Activated naive CD4-positive, alpha-beta T cell treated with anti-CD3 and anti-CD28 coated beads, Interleukin-2, amount 10 ng/mL, durations not matched to agents 7 days and 5 days (primary cell): ENCODE data around the gene RPL23.

Experiments
- CTCF ChIA-PET: fragments of 350-600 bp; sonication (Branson Sonifier 250); formaldehyde crosslinking; loops from one replicate; lab custom pipeline; 2021; ENCODE audit warnings: antibody characterized with exemption; lab: Charles Lee
- DNase-seq: peaks from one replicate; pipeline ENCODE4 v3.0.0-alpha.2; 2020
- H3K27ac Mint-ChIP-seq: one replicate; pipeline ENCODE4 v1.8.0; 2021; ENCODE audit warnings: mild to moderate bottlenecking, moderate library complexity, mixed read lengths
- H3K27me3 Mint-ChIP-seq: one replicate; pipeline ENCODE4 v1.8.0; 2021; ENCODE audit warnings: mild to moderate bottlenecking, mixed read lengths
- H3K36me3 Mint-ChIP-seq: one replicate; pipeline ENCODE4 v1.8.0; 2021; ENCODE audit warnings: mixed read lengths
- H3K4me1 Mint-ChIP-seq: one replicate; pipeline ENCODE4 v1.8.0; 2021; ENCODE audit warnings: mixed read lengths
- H3K4me3 Mint-ChIP-seq: one replicate; pipeline ENCODE4 v1.8.0; 2021; ENCODE audit warnings: mild to moderate bottlenecking, moderate library complexity, mixed read lengths
- H3K9me3 Mint-ChIP-seq: one replicate; pipeline ENCODE4 v1.8.0; 2021; ENCODE audit warnings: mixed read lengths

Gene RPL23

GRCh38 chr17:38853292-38854219 is at the start of gene RPL23:
RPL23 (minus strand) TSS chr17:38853721; CDS start chr17:38853710, 11 bp downstream.
- Mint-ChIP-seq H3K27me3 (no peaks in the 10 kb centered on the region), H3K4me1 (peaks cover 46% of the 10 kb centered on the region), H3K9me3 (no peaks in the 10 kb centered on the region), H3K36me3 (peaks cover 47% of the 10 kb centered on the region), H3K4me3 (peak within 1 kb of the TSS; percentile 91), H3K27ac (peak within 1 kb of the TSS; percentile 98)
- CTCF ChIA-PET = interaction anchor here (0.7 to 2.7 kb wide), 8 partner anchors 12 to 300 kb away, joined by 3 to 11 read pairs (median 4); partner anchors contain the start of gene LASP1
- DNase-seq = peak; percentile 95

- peak overlapping the region; percentile 81 for H3K27ac Mint-ChIP-seq
- no peak overlapping the region for H3K4me3 Mint-ChIP-seq
- peak; percentile 39 for DNase-seq
- H3K27me3 Mint-ChIP-seq = no peaks in the 10 kb centered on the region
- H3K36me3 Mint-ChIP-seq = peaks cover 63% of the 10 kb centered on the region
- CTCF ChIA-PET = interaction anchor here (1.7 kb wide), 1 partner anchor 30 kb away, joined by 6 read pairs; no protein-coding TSS in a partner anchor
- H3K9me3 Mint-ChIP-seq = no peaks in the 10 kb centered on the region
- H3K4me1 Mint-ChIP-seq = peaks cover 58% of the 10 kb centered on the region
These were observed 47.6 kb upstream of the RPL23 start for GRCh38 chr17:38900978-38901656.

GRCh38 chr17:38899421-38899820 is 45.9 kb upstream of the RPL23 start:
- peak overlapping the region; percentile 69 for H3K4me3 Mint-ChIP-seq
- H3K9me3 Mint-ChIP-seq = no peaks in the 10 kb centered on the region
- H3K4me1 Mint-ChIP-seq = peaks cover 61% of the 10 kb centered on the region
- no peak for DNase-seq
- H3K36me3 Mint-ChIP-seq = peaks cover 56% of the 10 kb centered on the region
- no peaks in the 10 kb centered on the region for H3K27me3 Mint-ChIP-seq
- CTCF ChIA-PET = interaction anchor here (0.8 to 1.7 kb wide), 3 partner anchors 8 to 30 kb away, joined by 3 to 6 read pairs (median 6); partner anchors contain the start of gene LASP1
- H3K27ac Mint-ChIP-seq = peak overlapping the region; percentile 96

GRCh38 chr17:38898812-38899348 is 45.4 kb upstream of the RPL23 start:
- H3K4me1 Mint-ChIP-seq = peaks cover 66% of the 10 kb centered on the region

GRCh38 chr17:38898291-38898679 is 44.8 kb upstream of the RPL23 start:
- H3K4me1 Mint-ChIP-seq = peaks cover 72% of the 10 kb centered on the region
- CTCF ChIA-PET = interaction anchor here (1.2 to 2.2 kb wide), 6 partner anchors 9 to 84 kb away, joined by 3 to 7 read pairs (median 6); partner anchors contain the start of gene LASP1
- H3K36me3 Mint-ChIP-seq = peaks cover 55% of the 10 kb centered on the region

More at GRCh38 chr17:38898812-38899348, 45.4 kb upstream of the RPL23 start:
- H3K36me3 Mint-ChIP-seq = peaks cover 58% of the 10 kb centered on the region
- CTCF ChIA-PET = interaction anchor here (1.3 to 2.2 kb wide), 5 partner anchors 9 to 84 kb away, joined by 4 to 7 read pairs (median 6); partner anchors contain the start of gene LASP1
- peak overlapping the region; percentile 69 for H3K4me3 Mint-ChIP-seq
- no peaks in the 10 kb centered on the region for H3K27me3 Mint-ChIP-seq
- peak; percentile 88 for DNase-seq
- peak overlapping the region; percentile 96 for H3K27ac Mint-ChIP-seq
- H3K9me3 Mint-ChIP-seq = no peaks in the 10 kb centered on the region

GRCh38 chr17:38897671-38898290 is 44.3 kb upstream of the RPL23 start:
- H3K9me3 Mint-ChIP-seq = no peaks in the 10 kb centered on the region
- peak overlapping the region; percentile 96 for H3K27ac Mint-ChIP-seq
- peaks cover 73% of the 10 kb centered on the region for H3K4me1 Mint-ChIP-seq
- no peak for DNase-seq
- peak overlapping the region; percentile 69 for H3K4me3 Mint-ChIP-seq
- H3K36me3 Mint-ChIP-seq = peaks cover 52% of the 10 kb centered on the region
- no peaks in the 10 kb centered on the region for H3K27me3 Mint-ChIP-seq
- CTCF ChIA-PET = interaction anchor here (0.9 to 2.2 kb wide), 6 partner anchors 10 to 85 kb away, joined by 3 to 7 read pairs (median 4); no protein-coding TSS in a partner anchor

More at GRCh38 chr17:38898291-38898679, 44.8 kb upstream of the RPL23 start:
- no peaks in the 10 kb centered on the region for H3K9me3 Mint-ChIP-seq
- peak overlapping the region; percentile 69 for H3K4me3 Mint-ChIP-seq
- DNase-seq = peak; percentile 53
- H3K27me3 Mint-ChIP-seq = no peaks in the 10 kb centered on the region
- H3K27ac Mint-ChIP-seq = peak overlapping the region; percentile 96

GRCh38 chr17:38897176-38897575 is 43.7 kb upstream of the RPL23 start:
- Mint-ChIP-seq H3K36me3 (peaks cover 54% of the 10 kb centered on the region), H3K27ac (peak overlapping the region; percentile 96), H3K9me3 (no peaks in the 10 kb centered on the region), H3K4me1 (peaks cover 79% of the 10 kb centered on the region), H3K4me3 (no peak overlapping the region), H3K27me3 (no peaks in the 10 kb centered on the region)
- CTCF ChIA-PET = interaction anchor here (0.9 to 2.2 kb wide), 4 partner anchors 13 to 26 kb away, joined by 3 to 7 read pairs (median 4); no protein-coding TSS in a partner anchor
- no peak for DNase-seq

- no peak for DNase-seq
- Mint-ChIP-seq H3K4me1 (peaks cover 84% of the 10 kb centered on the region), H3K36me3 (peaks cover 57% of the 10 kb centered on the region), H3K9me3 (no peaks in the 10 kb centered on the region), H3K27ac (peak overlapping the region; percentile 96), H3K27me3 (no peaks in the 10 kb centered on the region), H3K4me3 (no peak overlapping the region)
- CTCF ChIA-PET = interaction anchor here (1.3 kb wide), 1 partner anchor 25 kb away, joined by 3 read pairs; no protein-coding TSS in a partner anchor
These were observed 42.9 kb upstream of the RPL23 start for GRCh38 chr17:38896346-38896954.

GRCh38 chr17:38894276-38894675 is 40.8 kb upstream of the RPL23 start:
- no peak overlapping the region for H3K4me3 Mint-ChIP-seq
- peaks cover 59% of the 10 kb centered on the region for H3K36me3 Mint-ChIP-seq
- no peaks in the 10 kb centered on the region for H3K9me3 Mint-ChIP-seq
- H3K27me3 Mint-ChIP-seq = no peaks in the 10 kb centered on the region
- DNase-seq = no peak
- CTCF ChIA-PET = no interaction called here
- H3K27ac Mint-ChIP-seq = peak overlapping the region; percentile 49
- peaks cover 88% of the 10 kb centered on the region for H3K4me1 Mint-ChIP-seq

GRCh38 chr17:38893607-38894006 is 40.1 kb upstream of the RPL23 start:
- H3K27me3 Mint-ChIP-seq = no peaks in the 10 kb centered on the region
- peak; percentile 38 for DNase-seq
- no peaks in the 10 kb centered on the region for H3K9me3 Mint-ChIP-seq
- peak overlapping the region; percentile 49 for H3K27ac Mint-ChIP-seq
- CTCF ChIA-PET = interaction anchor here (1.1 to 1.3 kb wide), 2 partner anchors 12 to 22 kb away, joined by 3 to 4 read pairs; no protein-coding TSS in a partner anchor
- no peak overlapping the region for H3K4me3 Mint-ChIP-seq
- peaks cover 61% of the 10 kb centered on the region for H3K36me3 Mint-ChIP-seq
- H3K4me1 Mint-ChIP-seq = peaks cover 88% of the 10 kb centered on the region

GRCh38 chr17:38893113-38893512 is 39.6 kb upstream of the RPL23 start:
- H3K9me3 Mint-ChIP-seq = no peaks in the 10 kb centered on the region
- peak overlapping the region; percentile 49 for H3K27ac Mint-ChIP-seq
- peaks cover 88% of the 10 kb centered on the region for H3K4me1 Mint-ChIP-seq
- H3K4me3 Mint-ChIP-seq = no peak overlapping the region
- no peaks in the 10 kb centered on the region for H3K27me3 Mint-ChIP-seq
- peaks cover 59% of the 10 kb centered on the region for H3K36me3 Mint-ChIP-seq
- CTCF ChIA-PET = interaction anchor here (1.1 to 1.3 kb wide), 2 partner anchors 12 to 22 kb away, joined by 3 to 4 read pairs; no protein-coding TSS in a partner anchor
- DNase-seq = no peak

GRCh38 chr17:38892620-38893019 is 39.1 kb upstream of the RPL23 start:
- no peaks in the 10 kb centered on the region for H3K9me3 Mint-ChIP-seq
- no peaks in the 10 kb centered on the region for H3K27me3 Mint-ChIP-seq
- CTCF ChIA-PET = interaction anchor here (1.1 to 1.3 kb wide), 2 partner anchors 11 to 21 kb away, joined by 3 to 4 read pairs; no protein-coding TSS in a partner anchor
- DNase-seq = no peak
- H3K4me3 Mint-ChIP-seq = no peak overlapping the region
- peaks cover 57% of the 10 kb centered on the region for H3K36me3 Mint-ChIP-seq
- H3K4me1 Mint-ChIP-seq = peaks cover 88% of the 10 kb centered on the region
- peak overlapping the region; percentile 49 for H3K27ac Mint-ChIP-seq
